Stomach (tissue), 4 donors: ENCODE data around the gene GSTT2.

Source experiments
- POLR2A ChIP-seq, 4 donors: fragments of 450-650 bp; IDR thresholded peaks; one replicate each; pipeline ENCODE4 v1.6.1; 2016; ENCODE audit warnings: antibody characterized with exemption in 4 of 4, control low read depth in 2 of 4, mild to moderate bottlenecking in 1 of 4, moderate library complexity in 1 of 4
- TF ChIP-seq, protein P1 (sequence below), 7 experiments: fragments of 450-650 bp in 4 of 7; fragments of 200-600 bp in 3 of 7; sonication (generic) in 3 of 7; IDR thresholded peaks; one replicate each; pipeline ENCODE4 v1.5.1; 2016 to 2019; ENCODE audit warnings: antibody characterized with exemption in 7 of 7, control low read depth in 2 of 7, mild to moderate bottlenecking in 1 of 7

DNA sequence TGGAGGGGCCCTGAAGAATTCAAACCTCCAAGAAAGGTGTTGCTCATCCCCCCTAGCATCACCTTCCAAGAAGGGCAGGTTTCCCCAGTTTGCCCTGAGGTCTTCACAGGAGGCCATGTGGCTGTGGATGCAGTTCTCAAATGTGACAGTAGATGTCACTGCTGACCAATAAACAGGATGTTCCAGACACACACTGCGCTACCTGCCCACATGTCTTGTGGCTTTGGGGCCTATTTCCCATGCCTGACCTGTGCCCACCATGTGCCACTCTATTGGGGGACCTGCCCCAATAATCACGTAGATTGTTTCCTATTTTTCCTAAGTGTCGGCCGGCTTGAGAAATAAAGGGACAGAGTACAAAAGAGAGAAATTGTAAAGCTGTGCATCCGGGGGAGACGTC is 4.5 kb downstream of the GSTT2 start:
- TF ChIP-seq, protein P1, sequence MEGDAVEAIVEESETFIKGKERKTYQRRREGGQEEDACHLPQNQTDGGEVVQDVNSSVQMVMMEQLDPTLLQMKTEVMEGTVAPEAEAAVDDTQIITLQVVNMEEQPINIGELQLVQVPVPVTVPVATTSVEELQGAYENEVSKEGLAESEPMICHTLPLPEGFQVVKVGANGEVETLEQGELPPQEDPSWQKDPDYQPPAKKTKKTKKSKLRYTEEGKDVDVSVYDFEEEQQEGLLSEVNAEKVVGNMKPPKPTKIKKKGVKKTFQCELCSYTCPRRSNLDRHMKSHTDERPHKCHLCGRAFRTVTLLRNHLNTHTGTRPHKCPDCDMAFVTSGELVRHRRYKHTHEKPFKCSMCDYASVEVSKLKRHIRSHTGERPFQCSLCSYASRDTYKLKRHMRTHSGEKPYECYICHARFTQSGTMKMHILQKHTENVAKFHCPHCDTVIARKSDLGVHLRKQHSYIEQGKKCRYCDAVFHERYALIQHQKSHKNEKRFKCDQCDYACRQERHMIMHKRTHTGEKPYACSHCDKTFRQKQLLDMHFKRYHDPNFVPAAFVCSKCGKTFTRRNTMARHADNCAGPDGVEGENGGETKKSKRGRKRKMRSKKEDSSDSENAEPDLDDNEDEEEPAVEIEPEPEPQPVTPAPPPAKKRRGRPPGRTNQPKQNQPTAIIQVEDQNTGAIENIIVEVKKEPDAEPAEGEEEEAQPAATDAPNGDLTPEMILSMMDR (IDR thresholded peaks at IDR 0.05), result peak in 2 of 7 experiments; percentile 29 to 50
- no peak for TF ChIP-seq POLR2A (IDR thresholded peaks at IDR 0.05)
